Activated CD8-positive, alpha-beta memory T cell treated with anti-CD3 and anti-CD28 coated beads, Interleukin-2, amount 50 U/mL, for 1 hour (primary cell): ENCODE data around the gene MCM10.
"Not testable (repeated sequence)": the region's sequence is repeated elsewhere in the genome, so short reads cannot be mapped to it uniquely, and the experiment has no call there.

ENCODE experiments used
- DNase-seq: peaks from one replicate; pipeline ENCODE4 v3.0.0-alpha.2; 2020; ENCODE audit errors: extremely low read depth

Gene MCM10

DNA sequence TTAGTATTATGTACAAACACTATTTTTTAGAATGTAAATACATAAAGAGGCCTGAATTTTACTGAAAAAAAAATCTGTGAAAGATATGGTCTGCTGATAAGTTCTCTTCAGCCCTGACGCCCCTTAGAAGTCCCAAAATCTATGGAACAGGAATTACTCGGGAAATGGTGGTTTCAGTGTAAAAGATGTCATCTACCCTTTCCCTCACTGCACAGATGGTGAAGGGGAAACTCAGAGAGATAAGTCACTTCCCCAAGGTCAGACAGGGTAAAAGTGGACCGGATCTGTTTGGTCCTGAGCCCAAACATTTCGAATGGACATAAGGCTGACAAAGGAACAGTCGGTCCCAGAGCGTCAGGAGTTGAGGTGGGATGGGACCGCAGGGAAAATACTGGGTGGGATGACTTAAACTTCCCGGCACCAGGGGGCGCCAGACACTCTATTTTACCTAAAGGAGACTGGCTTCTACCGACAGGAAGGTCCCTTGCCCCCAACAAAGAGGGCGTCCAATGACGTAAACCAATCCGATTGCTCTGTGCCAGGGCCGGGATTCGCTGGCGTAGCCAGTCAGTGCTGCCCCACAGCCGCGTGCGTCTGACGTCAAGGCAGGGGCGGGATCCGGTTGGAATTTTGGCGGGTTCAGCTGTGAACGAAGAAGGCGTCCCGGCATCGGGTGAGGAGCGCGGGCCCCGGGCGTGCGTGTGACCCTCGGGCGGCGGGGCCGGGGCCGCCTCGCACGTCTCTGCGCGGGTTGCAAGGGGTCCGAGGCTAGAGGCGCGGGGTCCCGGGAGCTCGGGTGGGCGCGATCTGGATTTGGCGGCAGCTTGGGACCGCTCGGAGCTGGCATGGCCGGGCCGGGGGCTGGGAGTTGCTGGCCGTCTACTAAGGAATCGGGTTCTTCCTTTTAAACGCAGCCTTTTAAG is at the start of gene MCM10:
Gene MCM10 (plus strand): TSS at position 625 of the 923 bp plus-strand sequence. CDS start 2,645 bp downstream, outside the sequence.
- peak; percentile 96 for DNase-seq

- no peak for DNase-seq
Observed at GRCh38 chr10:13113544-13113943, 47.8 kb upstream of the MCM10 start.

- no peak for DNase-seq
Observed at GRCh38 chr10:13115832-13116803, 45.2 kb upstream of the MCM10 start.

DNA sequence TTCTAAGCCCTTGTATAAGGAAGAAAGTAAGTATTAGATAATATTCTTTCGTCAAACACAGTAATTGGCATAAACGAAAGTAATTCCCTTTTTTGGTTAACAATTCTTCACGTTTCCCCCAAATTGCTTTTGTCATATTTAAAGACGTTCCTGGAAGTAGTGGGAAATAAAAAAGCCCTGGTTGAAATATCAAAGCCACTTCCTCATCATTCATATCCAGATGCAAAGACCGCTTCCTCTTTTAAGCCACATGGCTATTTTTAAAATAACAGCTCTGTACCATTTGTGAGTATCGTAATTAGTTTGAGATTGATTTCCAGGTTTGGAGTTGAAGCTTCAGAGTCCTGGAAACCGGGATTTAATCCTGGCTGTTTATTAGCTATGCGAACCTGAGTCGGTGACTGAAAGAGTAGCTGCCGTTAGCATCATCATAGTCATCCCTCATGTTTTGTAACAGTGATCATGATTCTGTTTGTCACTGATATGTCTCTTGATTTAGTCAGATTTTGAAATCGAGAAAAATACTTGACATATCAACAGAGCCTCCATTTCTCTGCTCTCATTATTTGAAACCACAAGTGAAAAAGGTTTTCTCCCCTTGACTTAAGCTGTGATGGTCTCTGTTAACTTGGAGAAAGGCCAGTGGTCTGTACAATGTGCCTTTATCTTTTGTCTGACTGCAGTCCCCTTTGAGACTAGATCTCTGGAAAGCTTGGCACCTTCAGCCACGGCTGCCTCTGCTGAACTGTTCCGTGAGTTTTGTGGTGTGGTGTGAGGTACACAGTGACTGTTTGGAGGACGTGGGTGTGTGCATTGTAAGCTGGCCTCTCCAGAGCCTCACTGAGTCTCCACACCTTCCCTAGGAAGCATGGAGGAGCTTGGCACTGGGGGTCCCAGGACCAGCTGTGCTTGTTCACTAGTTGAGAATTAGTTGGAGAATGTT is 43.2 kb upstream of the MCM10 start:
- DNase-seq: no peak

DNA sequence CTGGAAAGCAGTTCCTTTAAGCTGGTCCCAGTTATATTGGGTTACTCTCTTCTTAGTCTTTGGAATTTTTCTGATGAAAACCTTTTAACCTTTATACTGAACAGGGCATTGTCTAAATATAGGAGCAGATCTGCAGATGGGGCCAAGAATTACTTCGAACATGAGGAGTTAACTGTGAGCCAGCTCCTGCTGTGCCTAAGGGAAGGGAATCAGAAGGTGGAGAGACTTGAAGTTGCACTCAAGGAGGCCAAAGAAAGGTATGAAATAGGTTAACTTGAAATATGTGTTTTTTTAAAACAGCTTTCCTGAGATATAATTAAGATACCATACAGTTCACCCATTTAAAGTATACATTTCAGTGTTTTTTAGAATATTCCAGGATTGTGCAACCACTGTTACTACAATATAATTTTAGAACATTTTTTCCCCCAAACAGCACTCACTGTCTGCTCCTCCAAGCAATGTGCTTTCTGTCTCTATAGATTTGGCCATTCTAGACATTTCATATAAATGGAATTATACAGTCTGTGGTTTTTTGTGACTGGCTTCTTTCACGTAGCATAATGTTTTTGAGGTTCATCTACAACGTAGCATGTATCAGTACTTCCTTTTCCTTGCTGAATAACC is 42.5 kb upstream of the MCM10 start:
- DNase-seq: no peak

GRCh38 chr10:13120786-13121499 is 40.4 kb upstream of the MCM10 start:
- DNase-seq: no peak

GRCh38 chr10:13121500-13121854 is 39.9 kb upstream of the MCM10 start:
- DNase-seq: no peak

GRCh38 chr10:13136651-13137050 is 24.7 kb upstream of the MCM10 start:
- DNase-seq: no peak

GRCh38 chr10:13139150-13139549 is 22.2 kb upstream of the MCM10 start:
- no peak for DNase-seq

DNA sequence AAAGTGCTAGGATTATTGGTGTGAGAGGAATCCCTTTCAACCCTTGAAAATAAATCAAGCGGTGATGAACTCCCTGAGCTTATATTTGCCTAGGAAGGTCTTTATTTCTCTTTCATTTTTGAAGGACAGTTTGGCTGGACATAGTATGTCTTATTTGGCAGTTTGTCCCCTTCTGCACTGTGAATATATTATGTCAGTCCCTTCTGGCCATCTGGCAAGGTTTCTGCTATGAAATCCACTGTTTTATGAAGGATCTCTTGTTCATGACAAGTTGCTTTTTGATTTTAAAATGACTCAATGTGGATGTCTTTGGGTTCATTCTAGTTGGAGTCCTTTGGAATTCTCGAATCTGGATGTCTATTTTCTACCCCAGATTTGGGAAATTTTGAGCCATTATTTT is 21.7 kb upstream of the MCM10 start:
- no peak for DNase-seq

- no peak for DNase-seq
Observed at GRCh38 chr10:13140627-13141190, 20.6 kb upstream of the MCM10 start.

GRCh38 chr10:13143766-13144165 is 17.6 kb upstream of the MCM10 start:
- DNase-seq: no peak

GRCh38 chr10:13144814-13145213 is 16.5 kb upstream of the MCM10 start:
- DNase-seq: no peak

DNA sequence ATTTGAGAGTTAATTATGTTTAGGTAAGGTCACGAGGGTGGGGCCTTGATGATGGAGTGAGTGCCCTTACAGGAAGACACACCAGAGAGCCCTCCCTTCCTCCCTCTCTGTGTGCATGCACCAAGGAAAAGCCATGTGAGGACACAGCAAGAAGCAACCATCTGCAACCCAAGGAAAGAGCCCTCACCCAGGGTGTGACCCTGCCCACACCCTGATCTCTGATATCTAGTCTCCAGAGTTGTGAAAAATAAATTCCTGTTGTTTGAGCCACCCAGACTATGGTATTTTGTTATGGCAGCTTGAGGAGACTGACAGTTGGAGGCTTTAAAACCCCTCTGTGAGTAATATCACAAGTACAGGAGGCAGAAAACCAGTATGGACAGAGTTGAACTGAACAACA is 15.0 kb upstream of the MCM10 start:
- no peak for DNase-seq

DNA sequence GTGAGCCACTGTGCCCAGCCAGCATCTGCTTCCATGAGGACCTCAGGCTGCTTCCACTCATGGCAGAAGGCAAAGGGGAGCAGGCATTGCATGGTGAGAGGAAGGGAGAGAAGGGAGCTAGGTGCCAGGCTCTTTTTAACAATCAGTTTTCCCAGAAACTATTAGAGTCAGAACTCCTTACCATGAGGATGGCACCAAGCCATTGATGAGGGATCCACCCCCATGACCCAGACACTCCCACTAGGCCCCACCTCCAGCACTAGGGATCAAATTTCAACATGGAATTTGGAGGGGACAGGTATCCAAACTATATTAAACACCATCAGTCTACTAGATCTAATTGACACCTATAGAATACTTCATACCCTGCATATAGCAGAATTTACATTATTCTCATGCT is 14.2 kb upstream of the MCM10 start:
- DNase-seq: no peak

GRCh38 chr10:13152296-13152695 is 9.1 kb upstream of the MCM10 start:
- no peak for DNase-seq

- not testable (repeated sequence) for DNase-seq
Observed at GRCh38 chr10:13155860-13156259, 5.5 kb upstream of the MCM10 start.

GRCh38 chr10:13158401-13158800 is 3.0 kb upstream of the MCM10 start:
- DNase-seq: no peak

DNA sequence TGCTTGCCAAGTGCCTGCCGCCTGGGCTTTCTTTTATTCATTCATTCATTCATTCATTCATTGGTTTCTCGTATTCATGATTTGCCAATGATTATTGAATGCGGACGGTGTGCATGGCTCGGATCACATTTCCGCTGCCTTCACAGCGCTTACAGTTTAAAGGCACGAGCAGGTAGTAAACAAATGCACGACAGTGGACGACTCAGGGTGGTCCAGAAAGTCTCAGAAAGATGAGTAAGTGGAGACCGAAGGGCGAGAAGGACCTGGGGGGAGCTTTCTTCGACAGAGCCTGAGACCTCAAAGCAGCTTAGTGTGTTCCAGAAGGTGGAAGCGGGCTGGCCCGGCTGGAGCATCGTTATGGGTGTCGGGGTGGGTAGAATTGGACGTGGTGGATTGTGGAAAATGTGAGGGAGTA is 506 bp downstream of the MCM10 start:
- no peak for DNase-seq

GRCh38 chr10:13163859-13164258 is 2.5 kb downstream of the MCM10 start:
- no peak for DNase-seq
